SK-N-SH (cell line): Measurements from ENCODE around the gene GRK5.

Source experiments
- EP300 ChIP-seq, 2 experiments: IDR thresholded peaks; 2 replicates each; pipeline versions ENCODE4 v1.4.0 to v1.6.1; 2012; ENCODE audit warnings: borderline replicate concordance in 1 of 2, low read depth in 1 of 2, low read length in 1 of 2
- GABPA ChIP-seq: IDR thresholded peaks from 2 replicates; pipeline ENCODE4 v1.4.0; 2012; ENCODE audit warnings: low read depth, mild to moderate bottlenecking
- MEF2A ChIP-seq: IDR thresholded peaks from 2 replicates; pipeline ENCODE4 v1.4.0; 2012; ENCODE audit warnings: low read depth, borderline replicate concordance
- RAD21 ChIP-seq: IDR thresholded peaks from 2 replicates; pipeline ENCODE4 v1.6.1; 2012; ENCODE audit warnings: mild to moderate bottlenecking, low read length
- RFX5 ChIP-seq: IDR thresholded peaks from 2 replicates; pipeline ENCODE4 v1.6.1; 2012; ENCODE audit warnings: mild to moderate bottlenecking, improper control_type of control experiment, low read length
- TAF1 ChIP-seq: IDR thresholded peaks from 2 replicates; pipeline ENCODE4 v1.6.1; 2012; ENCODE audit warnings: low read depth, mild to moderate bottlenecking, low read length, moderate library complexity, borderline replicate concordance
- YY1 ChIP-seq: IDR thresholded peaks from 2 replicates; pipeline ENCODE4 v1.4.0; 2012; ENCODE audit warnings: low read depth, mild to moderate bottlenecking
- TF ChIP-seq, protein P1 (sequence below): fragments of 200-600 bp; sonication (generic); IDR thresholded peaks from 2 replicates; pipeline ENCODE4 v1.6.1; 2017; ENCODE audit warnings: antibody characterized with exemption, mild to moderate bottlenecking, moderate library complexity
- TF ChIP-seq, protein P2 (sequence below): IDR thresholded peaks from 2 replicates; pipeline ENCODE4 v1.6.1; 2012; ENCODE audit warnings: mild to moderate bottlenecking, low read depth, low read length, moderate library complexity
- TF ChIP-seq, protein P3 (sequence below): IDR thresholded peaks from 2 replicates; pipeline ENCODE4 v1.4.0; 2012; ENCODE audit warnings: low read depth, borderline replicate concordance
- TF ChIP-seq, protein P4 (sequence below): IDR thresholded peaks from 2 replicates; pipeline ENCODE4 v1.4.0; 2012; ENCODE audit warnings: low read depth

DNA sequence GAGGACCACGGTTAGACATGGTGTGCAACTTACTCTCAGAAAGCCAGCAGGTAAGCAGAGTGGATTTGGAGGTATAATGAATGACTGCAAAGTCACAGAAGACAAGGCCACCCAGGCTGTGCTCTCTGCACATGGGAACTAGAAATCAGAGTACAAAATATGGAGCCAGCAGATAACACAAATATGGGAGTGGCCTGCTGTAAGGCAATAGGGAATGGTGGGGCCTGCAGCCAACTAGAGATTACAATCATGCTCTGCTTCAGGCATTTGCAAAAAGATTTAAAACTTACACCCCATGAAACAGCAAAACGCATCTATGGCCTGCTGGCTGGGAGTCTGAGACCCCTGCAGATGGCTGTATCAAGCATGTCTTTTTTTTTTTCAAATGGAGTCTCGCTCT is 288.2 kb downstream of the GRK5 start:
- TF ChIP-seq, protein P1, sequence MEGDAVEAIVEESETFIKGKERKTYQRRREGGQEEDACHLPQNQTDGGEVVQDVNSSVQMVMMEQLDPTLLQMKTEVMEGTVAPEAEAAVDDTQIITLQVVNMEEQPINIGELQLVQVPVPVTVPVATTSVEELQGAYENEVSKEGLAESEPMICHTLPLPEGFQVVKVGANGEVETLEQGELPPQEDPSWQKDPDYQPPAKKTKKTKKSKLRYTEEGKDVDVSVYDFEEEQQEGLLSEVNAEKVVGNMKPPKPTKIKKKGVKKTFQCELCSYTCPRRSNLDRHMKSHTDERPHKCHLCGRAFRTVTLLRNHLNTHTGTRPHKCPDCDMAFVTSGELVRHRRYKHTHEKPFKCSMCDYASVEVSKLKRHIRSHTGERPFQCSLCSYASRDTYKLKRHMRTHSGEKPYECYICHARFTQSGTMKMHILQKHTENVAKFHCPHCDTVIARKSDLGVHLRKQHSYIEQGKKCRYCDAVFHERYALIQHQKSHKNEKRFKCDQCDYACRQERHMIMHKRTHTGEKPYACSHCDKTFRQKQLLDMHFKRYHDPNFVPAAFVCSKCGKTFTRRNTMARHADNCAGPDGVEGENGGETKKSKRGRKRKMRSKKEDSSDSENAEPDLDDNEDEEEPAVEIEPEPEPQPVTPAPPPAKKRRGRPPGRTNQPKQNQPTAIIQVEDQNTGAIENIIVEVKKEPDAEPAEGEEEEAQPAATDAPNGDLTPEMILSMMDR: no peak
- TF ChIP-seq RAD21: no peak
- TF ChIP-seq RFX5: no peak
- TF ChIP-seq YY1: no peak
- TF ChIP-seq MEF2A: no peak
- TF ChIP-seq TAF1: no peak
- TF ChIP-seq, protein P2, sequence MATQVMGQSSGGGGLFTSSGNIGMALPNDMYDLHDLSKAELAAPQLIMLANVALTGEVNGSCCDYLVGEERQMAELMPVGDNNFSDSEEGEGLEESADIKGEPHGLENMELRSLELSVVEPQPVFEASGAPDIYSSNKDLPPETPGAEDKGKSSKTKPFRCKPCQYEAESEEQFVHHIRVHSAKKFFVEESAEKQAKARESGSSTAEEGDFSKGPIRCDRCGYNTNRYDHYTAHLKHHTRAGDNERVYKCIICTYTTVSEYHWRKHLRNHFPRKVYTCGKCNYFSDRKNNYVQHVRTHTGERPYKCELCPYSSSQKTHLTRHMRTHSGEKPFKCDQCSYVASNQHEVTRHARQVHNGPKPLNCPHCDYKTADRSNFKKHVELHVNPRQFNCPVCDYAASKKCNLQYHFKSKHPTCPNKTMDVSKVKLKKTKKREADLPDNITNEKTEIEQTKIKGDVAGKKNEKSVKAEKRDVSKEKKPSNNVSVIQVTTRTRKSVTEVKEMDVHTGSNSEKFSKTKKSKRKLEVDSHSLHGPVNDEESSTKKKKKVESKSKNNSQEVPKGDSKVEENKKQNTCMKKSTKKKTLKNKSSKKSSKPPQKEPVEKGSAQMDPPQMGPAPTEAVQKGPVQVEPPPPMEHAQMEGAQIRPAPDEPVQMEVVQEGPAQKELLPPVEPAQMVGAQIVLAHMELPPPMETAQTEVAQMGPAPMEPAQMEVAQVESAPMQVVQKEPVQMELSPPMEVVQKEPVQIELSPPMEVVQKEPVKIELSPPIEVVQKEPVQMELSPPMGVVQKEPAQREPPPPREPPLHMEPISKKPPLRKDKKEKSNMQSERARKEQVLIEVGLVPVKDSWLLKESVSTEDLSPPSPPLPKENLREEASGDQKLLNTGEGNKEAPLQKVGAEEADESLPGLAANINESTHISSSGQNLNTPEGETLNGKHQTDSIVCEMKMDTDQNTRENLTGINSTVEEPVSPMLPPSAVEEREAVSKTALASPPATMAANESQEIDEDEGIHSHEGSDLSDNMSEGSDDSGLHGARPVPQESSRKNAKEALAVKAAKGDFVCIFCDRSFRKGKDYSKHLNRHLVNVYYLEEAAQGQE: no peak
- TF ChIP-seq, protein P3, sequence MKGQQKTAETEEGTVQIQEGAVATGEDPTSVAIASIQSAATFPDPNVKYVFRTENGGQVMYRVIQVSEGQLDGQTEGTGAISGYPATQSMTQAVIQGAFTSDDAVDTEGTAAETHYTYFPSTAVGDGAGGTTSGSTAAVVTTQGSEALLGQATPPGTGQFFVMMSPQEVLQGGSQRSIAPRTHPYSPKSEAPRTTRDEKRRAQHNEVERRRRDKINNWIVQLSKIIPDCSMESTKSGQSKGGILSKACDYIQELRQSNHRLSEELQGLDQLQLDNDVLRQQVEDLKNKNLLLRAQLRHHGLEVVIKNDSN: no peak
- TF ChIP-seq, protein P4, sequence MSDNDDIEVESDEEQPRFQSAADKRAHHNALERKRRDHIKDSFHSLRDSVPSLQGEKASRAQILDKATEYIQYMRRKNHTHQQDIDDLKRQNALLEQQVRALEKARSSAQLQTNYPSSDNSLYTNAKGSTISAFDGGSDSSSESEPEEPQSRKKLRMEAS: no peak
- TF ChIP-seq GABPA: no peak
- TF ChIP-seq EP300 (IDR thresholded peaks at IDR 0.05; ENCODE audit: borderline replicate concordance in 1 of 2, low read depth in 1 of 2, low read length in 1 of 2): no peak
